NCI-H2107 (cell line): ENCODE results near the gene LRRC74B.
"Not testable (repeated sequence)": the region's sequence is repeated elsewhere in the genome, so short reads cannot be mapped to it uniquely, and the experiment has no call there.

Source experiments
- DNase-seq: peaks from one replicate; lab custom pipeline; 2025; lab: John Stamatoyannopoulos, UW

Gene LRRC74B

DNA sequence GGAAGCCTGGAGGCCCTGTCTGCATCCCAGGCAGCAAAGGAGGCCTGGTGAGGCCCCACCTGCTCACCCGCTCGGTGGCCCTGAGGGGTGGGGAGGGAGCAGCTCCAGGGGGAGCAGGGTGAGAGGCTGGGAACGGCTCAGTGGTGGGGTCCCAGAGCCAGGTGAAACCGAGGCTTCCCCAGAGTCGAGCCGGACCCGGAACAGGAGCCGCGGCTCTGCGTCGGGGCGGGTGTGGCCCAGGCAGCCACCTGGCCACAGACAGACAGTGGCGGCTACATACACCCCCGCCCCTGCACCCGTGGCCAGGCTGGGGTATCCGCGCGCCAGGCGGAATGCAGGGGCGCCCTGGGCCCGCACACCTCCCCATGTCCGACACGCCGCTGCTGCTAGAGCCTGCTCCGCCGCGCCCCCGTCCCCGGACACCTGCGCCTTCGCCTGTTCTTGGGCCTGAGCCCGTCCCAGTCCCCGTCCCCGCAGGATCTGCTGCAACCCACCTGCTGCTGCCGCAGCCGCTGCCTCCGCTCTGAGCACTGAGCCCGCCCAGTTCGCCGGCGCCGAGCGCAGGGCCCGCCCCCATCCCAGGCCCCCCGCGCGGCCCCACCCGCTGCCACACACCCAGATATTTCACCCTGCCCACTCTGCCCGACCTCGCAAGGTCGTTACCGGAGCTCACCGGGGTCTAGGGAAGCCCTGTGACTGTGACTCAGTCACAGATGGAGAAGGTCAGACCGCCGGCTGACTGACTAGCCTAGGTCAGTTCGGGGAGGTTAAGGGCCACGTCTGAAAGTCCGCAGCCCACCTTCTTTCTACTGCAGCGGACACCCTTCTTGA, 13.5 kb upstream of the LRRC74B start, which contains the start of gene SLC7A4:
TSS of gene SLC7A4 (minus strand) at position 525 of the 831 bp plus-strand sequence. CDS start 749 bp downstream, outside the sequence.
- no peak for DNase-seq

DNA sequence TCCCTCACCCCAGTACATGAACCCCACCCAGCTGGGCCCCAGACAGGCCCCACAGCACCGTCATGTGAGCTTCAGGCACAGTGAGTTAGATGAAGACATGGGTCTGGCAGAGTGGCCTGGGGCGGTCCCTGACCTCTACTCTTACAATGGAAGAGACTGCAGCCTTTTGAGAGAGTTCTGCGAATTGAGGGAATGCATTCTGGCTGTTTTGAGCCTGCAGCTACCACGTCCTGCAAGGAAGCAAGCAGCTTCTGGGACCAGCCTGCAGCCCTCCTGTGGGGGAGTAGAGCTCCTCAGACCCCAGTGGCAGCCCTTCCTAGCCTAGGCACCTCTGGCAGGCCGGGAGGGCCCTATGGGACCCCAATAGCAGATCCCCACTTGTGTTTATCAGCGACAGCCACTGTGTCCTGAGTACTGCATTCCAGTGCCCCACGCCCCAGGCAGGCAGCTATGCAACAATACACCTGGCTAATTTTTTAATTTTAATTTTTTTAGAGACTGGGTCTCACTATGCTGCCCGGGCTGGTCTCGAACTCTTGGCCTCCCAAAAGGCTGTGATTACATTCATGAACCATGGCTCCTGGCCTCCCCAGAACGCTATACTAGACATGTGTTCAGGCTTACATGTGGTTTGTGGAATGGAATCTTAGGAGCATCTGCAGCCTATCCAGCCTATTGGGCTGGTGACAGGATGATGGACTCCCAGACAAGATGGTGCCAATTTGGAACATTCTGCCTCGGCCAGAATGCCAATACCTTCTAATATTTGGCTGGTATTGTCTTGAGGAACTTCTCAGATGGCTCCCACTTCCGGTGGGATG, 12.7 kb upstream of the LRRC74B start:
- DNase-seq, result no peak

DNA sequence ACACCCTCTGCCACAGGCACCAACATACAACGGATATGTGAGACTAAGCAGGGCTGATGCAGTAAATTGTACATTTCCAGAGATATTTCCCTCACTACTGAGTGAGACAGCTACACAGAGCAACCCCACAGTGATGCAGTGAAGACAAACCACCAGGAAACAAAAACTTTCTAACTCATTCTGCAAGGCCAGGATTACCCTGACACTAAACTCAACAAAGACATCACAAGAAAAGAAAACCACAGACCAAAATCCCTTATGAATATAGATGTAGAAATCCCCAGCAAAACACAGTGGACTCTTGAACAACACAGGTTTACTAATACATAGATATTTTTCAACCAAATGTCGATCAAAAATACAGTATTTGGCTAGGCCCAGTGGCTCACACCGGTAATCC, 11.9 kb upstream of the LRRC74B start:
- no peak for DNase-seq

DNA sequence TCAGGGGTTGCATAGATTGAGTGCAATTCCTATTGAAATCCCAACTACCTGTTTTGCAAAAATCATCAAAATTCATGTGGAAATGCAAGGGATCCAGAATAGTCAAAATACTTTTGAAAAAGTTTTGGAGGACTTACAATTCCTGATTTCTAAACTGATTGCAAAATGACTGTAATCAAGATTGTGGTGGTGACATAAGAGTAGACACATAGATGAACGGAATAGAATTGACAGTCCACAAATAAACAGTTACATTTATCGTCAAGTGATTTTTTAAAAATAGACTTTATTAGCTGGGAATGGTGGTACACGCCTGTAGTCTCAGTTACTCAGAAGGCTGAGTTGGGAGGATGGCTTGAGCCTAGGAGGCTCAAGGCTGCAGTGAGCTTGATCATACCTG, 10.8 kb upstream of the LRRC74B start:
- DNase-seq, result no peak

DNA sequence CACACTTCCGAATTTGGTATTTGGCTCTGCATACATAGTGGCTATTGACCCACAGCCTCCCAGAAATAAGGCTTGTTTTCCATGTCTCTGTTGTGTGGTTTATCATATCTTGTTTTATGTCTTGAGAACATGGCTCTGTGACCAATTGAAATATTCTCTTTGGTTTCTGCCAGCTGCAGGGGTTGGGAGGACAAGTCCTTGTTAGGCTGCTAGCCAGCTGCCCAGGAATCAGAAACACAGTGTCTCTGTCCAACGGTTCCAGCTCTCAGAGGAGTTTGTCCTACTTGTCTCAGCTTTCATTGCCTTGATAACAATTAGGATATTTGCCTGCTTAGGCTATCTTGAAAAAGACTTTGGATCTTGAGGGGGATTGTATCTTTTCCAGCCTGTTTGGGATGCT, 7.3 kb upstream of the LRRC74B start:
- DNase-seq, result no peak

DNA sequence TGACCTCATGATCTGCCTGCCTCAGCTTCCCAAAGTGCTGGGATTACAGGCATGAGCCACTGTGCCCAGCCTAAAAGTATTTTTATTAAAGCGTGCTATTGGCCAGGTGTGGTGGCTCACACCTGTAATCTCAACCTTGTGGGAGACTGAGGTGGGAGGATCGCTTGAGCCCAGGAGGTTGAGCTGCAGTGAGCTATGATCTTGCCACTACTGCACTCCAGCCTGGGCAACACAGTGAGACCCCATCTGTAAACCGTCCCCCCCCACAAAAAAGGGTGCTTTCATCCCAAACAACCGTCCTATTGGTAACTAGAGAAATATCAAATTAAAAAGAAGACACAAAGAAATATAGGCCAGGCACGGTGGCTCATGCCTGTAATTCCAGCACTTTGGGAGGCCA, 6.6 kb upstream of the LRRC74B start:
- not testable (repeated sequence) for DNase-seq

DNA sequence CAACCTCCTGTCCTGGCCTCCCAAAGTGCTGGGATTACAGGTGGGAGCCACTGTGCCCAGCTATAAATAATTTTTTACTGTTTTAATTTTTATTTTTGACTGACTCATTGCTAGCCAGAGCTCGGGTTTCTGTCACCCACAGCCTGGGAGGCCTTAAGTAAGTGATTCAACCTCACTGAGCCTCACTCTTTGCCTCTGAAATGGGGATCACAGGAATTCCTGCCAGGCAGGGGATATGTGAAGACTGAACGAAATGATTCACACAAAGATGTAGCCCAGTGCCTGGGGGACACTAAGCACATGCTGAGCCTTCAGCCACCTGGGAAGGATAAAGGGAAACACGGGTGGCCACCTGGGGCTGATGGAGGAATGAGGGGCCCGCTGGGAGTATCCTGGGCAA, 3.8 kb upstream of the LRRC74B start:
- DNase-seq, result no peak

DNA sequence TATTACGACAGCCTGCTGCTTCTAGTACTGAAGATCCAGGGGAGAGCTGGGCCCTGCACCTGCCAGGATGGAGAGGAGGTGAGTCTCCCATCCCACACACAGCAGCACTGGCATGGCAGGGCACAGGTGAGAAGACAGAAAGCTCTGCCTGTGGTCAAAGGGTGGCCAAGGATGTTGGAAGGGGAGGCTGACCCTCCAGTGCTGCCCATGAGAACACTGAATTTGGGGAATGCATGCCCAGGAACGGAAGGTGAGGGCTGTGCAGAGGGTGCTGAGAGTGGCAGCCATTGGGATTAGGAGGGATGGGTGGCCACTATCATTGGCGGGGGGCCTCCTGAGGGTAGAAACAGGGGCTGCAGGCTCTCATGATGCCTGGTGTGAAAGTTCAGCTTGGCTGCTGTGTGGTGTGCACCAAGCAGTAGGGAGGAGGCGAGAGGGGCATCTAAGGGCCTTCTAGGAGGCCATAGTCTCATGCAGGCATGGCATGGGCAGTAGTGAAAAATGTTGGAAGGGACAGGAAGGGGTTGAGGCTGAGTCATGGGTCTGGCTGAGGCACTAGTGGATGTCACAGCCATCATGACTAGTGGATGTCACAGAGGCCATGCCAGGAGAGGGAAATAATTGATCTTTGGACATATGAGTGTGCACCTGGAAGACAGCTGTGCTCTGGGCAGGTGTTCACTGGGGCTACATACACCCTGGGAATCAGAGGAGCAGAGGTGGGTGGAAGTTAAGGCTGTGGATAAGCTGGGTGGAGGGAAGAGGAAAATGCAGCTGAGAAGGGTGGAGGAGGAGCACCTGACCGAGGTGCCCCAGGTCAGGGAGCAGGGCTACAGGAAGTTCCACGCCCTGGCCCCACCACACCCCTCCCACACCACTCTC, 2.5 kb upstream of the LRRC74B start:
- DNase-seq, result no peak

DNA sequence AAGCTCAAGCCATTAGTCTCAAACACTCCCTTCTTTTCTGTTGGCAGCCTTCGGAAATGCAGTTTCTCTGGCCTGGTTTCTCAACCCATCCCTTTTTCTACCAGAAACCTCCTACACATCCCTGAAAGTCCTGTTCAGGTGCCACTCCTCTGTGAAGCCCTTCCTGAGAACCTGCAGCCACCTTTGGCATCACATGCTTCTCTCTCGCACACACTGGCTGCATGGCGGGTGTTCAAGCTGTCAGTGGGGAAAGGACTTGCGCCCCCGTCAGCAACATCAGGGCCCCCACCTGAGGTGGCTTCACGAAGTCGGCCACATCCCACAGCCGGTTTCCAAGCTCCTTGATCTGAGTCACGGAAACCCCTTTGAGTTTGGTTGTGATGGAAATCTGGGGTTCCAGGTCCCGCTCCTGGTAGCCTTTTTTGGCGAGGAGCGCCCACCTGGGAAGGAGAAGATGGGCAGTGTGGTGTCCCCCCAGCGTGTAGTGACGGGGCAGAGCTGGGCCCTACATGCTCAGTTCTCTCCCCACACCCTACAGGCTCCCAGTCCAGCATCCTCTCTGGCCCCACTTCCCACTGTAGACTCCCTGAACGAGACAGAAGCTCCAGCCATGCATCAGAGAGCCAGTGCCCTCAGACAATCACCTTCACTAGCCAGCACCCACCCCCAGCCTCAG, 1.7 kb upstream of the LRRC74B start:
- DNase-seq, result no peak

DNA sequence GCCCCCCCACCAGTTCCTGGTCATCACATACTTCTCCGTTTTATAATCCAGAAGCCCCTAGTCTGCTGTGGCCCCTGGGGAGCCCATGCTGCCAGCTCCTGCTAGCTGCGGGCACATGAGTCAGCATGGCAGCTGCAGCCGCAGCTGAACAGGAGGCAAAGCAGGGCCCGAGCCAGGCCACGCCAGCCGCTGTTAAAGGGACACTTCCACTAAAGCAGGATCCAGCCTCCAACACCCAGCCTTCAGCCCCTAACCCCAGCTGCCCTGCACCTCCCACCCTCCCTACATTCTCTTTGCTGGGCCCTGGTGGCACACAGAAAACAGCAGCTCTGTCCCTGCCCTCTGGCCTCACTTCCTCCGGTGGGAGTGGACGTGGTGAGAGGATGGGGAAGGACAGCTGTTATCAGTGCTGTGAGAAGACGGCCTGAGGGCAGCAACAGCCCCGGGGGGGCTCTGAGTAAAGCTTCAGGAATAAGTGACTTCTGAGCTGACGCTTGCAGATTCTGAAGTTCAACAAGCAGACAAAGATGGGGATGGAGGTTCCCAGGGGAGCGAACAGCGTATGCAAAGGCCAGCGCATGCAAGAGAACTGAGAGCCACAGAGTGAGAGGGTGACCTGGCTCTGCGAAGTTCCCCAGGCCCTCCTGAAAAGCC, 688 bp upstream of the LRRC74B start:
- DNase-seq, result no peak

DNA sequence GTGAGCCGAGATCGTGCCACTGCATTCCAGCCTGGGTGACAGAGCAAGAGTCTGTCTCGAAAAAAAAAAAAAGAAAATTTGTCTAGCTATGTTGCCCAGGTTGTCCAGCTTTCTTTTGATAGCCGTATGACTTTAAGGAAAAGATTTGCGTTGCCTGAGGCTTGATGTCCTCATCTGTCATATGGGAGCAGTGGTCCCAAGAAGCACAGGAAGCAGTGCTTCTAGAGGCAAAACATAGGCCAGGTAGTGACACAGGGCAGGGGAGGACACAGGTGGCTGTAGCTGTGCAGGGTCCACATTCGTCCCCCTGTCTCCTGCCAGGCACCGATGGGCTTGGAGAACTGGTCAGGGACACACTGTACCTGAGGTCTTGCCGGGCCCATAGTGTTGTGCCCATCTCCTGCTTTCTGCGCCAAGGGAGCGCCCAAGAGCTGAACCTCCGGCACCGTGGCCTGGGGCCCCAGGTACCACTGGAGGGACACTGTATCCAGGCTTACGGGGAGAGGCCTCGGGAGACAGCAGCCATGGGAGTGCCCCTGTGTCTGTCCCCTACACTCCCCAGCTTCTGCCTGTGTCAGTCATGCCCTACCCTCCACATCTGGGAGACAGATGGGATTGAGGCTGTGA, 1.4 kb downstream of the LRRC74B start:
- DNase-seq, result no peak

DNA sequence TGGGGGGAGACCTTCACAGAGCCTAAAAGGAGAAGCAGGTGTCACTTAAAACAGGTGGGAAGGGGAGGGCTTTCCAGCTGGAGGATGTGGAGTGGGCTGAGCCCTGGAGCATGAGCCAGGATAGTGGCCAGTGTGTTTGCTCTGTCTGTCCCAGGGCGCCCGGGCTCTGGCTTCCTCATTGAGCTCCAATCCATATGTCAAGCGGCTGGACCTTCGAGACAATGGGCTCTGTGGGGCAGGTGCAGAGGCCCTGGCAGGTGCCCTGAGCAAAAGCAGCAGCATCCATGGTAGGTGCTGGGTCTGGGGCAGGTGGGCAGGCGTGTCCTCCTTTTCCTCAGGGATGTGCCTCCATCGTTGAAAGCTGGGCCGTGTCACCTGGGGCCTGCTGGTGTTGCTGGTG, 2.0 kb downstream of the LRRC74B start:
- DNase-seq, result no peak

DNA sequence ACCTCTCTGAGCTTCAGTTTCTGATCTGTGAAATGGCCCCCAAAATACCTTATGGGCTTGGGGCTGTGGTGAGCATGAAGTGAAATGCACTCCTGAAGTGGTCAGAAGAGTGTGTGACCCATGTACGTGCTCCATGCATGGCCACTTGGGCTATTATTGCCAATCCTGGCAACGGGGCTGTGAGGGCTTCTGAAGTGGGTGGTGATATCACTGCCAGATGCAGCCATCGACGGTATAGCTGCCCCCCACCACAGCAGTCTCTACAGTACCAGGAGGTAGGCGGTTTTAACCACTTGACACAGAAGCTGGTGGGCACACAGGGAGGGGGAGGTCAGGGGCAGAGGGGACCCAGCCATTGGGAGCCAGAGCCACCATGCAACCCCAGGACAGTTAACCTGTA, 2.7 kb downstream of the LRRC74B start:
- not testable (repeated sequence) for DNase-seq

DNA sequence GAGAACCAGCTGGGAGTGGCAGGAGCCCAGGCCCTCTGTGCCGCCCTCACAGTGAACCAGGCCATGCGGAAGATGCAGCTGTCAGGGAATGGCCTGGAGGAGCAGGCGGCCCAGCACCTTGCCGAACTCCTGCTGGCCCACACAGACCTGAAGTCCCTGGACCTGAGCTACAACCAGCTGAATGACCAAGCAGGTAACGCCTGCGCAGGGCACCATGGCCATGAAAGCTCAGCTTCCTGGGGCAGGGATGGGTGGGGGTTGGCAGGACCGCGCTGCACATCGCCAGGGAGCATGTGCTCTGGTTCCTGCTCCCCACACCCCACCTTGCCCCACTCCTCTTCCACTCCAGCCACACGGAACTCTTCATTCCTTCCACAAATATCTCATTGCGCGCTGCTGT, 3.2 kb downstream of the LRRC74B start:
- DNase-seq, result not testable (repeated sequence)

DNA sequence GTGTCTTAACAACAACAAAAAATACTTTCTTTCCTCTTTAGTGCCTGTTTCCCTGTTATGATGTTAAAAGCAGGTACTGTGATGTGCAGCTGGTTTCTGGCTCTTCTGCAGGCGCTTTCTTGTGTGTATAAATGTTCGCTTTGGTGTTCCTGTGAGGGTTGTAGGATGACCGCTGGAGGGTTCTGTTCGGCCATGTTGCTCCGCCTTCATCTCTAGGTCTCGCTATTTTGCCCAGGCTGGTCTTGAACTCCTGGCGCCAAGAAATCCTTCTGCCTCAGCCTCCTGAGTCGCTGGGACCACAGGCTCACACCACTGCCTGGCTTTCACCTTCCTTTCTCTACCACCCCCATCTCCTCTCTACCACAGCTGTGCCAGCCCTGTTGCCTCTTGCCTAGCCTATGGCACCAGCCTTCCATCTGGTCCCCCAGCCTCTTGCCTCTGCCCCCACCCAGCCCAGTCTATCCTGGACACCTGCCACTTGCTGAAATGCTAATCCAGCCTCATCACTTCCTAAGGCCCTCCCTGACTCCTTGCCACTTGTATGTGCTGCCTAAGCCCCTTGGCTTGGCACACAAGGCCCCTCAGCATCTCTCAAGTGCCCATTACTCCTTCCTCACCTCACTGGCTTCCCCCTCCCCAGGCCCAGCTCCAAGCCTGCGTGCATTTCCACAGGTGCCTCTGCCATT, 5.5 kb downstream of the LRRC74B start:
- DNase-seq, result no peak

DNA sequence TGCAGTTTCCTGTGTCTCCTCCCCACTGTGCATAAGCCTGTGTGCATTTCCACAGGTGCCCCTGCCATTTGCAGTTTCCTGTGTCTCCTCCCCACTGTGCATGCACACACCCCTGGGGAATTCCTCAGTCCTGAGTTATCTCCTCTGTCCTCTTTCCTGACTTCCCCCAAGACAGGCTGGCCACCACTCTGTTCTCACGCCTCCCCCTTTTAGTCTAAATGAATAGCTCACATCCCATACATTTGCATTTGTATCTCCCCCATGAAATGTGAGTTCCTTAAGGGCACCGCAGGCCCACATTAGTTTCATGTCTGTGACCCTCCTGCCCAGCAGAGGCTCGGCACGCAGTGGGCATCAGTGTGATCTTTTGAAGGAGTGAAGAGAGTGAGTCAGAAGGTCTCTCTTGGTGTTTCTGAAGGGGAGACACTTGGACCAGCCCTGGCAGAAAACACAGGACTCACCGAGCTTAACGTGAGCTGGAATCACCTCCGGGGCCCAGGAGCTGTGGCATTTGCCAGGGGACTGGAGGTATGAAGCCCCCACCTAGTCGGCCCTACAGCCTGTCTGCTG, 6.2 kb downstream of the LRRC74B start:
- DNase-seq, result no peak

DNA sequence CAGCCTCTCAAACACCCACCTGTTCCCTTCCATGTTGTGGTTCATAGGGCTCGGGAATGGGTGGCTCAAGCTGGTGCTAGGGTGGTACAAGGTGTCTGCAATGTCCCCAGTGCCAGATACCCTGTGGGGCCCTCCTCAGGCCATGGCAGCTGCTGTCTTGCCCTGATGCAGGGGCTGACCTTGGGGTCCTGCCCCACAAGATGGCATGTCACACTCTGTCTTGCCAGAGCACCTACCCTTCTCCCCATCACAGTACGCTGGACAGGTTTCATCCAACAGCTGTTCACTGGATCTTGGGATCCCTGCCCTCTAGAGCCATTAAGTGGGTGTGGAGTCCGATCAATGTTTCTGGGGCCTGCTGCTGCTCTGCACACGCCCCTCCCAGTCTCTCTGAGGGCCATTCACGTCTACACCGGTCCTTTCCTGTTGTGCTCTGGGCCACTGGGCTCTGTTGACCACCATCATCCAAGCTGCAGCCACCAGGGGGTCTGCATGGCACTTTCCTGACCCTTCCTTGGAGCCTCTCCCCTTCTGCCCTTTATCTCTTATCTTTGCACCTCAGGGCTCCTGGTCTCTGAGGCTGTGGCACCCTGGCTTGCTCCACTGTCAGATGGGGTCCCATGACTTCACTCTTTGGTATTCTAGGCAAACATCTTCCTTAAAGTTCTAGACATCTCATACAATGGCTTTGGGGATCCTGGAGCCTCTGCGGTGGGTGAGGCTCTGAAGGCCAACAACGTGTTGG, 7.1 kb downstream of the LRRC74B start:
- no peak for DNase-seq

DNA sequence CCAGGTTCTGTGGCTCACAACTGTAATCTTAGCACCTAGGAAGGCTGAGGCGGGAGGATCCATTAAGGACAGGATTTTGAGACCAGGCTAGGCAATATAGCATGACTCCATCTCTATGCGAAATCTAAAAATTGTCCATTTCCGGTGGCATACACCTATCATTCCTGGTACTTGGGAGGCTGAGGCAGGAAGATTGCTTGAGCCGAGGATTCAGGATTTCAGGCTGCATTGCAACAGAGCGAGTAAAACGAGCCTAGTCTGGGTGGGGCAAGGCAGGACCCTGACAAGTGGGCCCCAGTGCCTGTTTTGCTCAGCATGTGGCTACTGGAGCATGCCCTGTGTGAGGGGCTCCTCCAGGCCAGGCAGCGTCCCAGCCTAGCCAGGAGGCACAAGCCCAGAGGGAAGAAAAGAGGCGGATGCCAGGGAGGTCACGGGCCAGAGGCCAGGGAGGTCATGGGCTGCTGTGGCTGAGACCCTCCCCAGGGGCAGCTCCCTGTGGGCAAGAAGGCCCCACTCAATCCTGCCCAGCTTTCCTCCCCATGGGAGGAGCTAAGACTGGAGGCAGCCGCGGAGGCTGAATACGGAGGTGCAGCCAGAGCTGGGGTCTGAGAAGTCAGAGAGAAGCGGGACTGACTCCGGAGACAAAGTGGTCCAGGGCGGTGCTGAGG, 8.4 kb downstream of the LRRC74B start:
- DNase-seq, result no peak
